Measurements from ENCODE around the gene BRICD5. TPM values are rescaled to one million over a fixed set of nuclear protein-coding genes. Genes with fewer than 3 reads are reported as not detected.

BRICD5 gene
- total RNA-seq, 3 donors from 2014 or later, result 8.4 to 12.3 (median 12.1) TPM

- no peak overlapping the region for H3K4me3 ChIP-seq
- DNase-seq, result peak in 1 of 3 donors; percentile 10
Observed at GRCh38 chr16:2178321-2179106, 32.1 kb downstream of the BRICD5 start.

GRCh38 chr16:2177561-2177960 lies 33.1 kb downstream of the BRICD5 start:
- H3K9me3 ChIP-seq, result no peaks in the 10 kb centered on the region
- TF ChIP-seq CTCF (IDR thresholded peaks at IDR 0.05), result no peak
- H3K36me3 ChIP-seq (ENCODE audit: low read depth), result peaks cover 3% of the 10 kb centered on the region
- intact Hi-C loops (cut with DNase I, micrococcal nuclease), result no loop called here
- ATAC-seq (no peak), DNase-seq (no peak)
- no peaks in the 10 kb centered on the region for H3K4me1 ChIP-seq (ENCODE audit: low read depth)
- no peak overlapping the region for H3K4me3 ChIP-seq

More at GRCh38 chr16:2178321-2179106, 32.1 kb downstream of the BRICD5 start:
- H3K9me3 ChIP-seq, result no peaks in the 10 kb centered on the region
- peak; percentile 18 for ATAC-seq
- no peaks in the 10 kb centered on the region for H3K4me1 ChIP-seq (ENCODE audit: low read depth)
- intact Hi-C loops (cut with DNase I, micrococcal nuclease), result no loop called here
- peaks cover 3% of the 10 kb centered on the region for H3K36me3 ChIP-seq (ENCODE audit: low read depth)
- TF ChIP-seq CTCF (IDR thresholded peaks at IDR 0.05), result no peak

GRCh38 chr16:2177101-2177500 lies 33.6 kb downstream of the BRICD5 start:
- TF ChIP-seq CTCF (IDR thresholded peaks at IDR 0.05), result no peak
- no peak for ATAC-seq
- H3K36me3 ChIP-seq (ENCODE audit: low read depth), result peaks cover 3% of the 10 kb centered on the region
- no peaks in the 10 kb centered on the region for H3K9me3 ChIP-seq
- intact Hi-C loops (cut with DNase I, micrococcal nuclease), result no loop called here
- no peak overlapping the region for H3K4me3 ChIP-seq
- no peak for DNase-seq
- no peaks in the 10 kb centered on the region for H3K4me1 ChIP-seq (ENCODE audit: low read depth)

- DNase-seq, result no peak
- H3K4me1 ChIP-seq (ENCODE audit: low read depth), result no peaks in the 10 kb centered on the region
- TF ChIP-seq CTCF (IDR thresholded peaks at IDR 0.05), result no peak
- peaks cover 3% of the 10 kb centered on the region for H3K36me3 ChIP-seq (ENCODE audit: low read depth)
- H3K9me3 ChIP-seq, result no peaks in the 10 kb centered on the region
- no peak for ATAC-seq
- intact Hi-C loops (cut with DNase I, micrococcal nuclease), result no loop called here
- H3K4me3 ChIP-seq, result no peak overlapping the region
Observed at GRCh38 chr16:2176047-2176446, 34.6 kb downstream of the BRICD5 start.

GRCh38 chr16:2175454-2175853 lies 35.2 kb downstream of the BRICD5 start:
- peaks cover 3% of the 10 kb centered on the region for H3K36me3 ChIP-seq (ENCODE audit: low read depth)

More at GRCh38 chr16:2175454-2175853, 35.2 kb downstream of the BRICD5 start:
- TF ChIP-seq CTCF (IDR thresholded peaks at IDR 0.05), result no peak
- H3K9me3 ChIP-seq, result no peaks in the 10 kb centered on the region
- intact Hi-C loops (cut with DNase I, micrococcal nuclease), result no loop called here
- DNase-seq (no peak), ATAC-seq (peak; percentile 5)
- no peaks in the 10 kb centered on the region for H3K4me1 ChIP-seq (ENCODE audit: low read depth)
- no peak overlapping the region for H3K4me3 ChIP-seq

All from mucosa of descending colon (tissue), 3 donors.